HEK293T (cell line): ENCODE results near the gene CABLES2.

Experiments
- BHLHE40 ChIP-seq: fragments of 450-650 bp; IDR thresholded peaks from 2 replicates; pipeline ENCODE4 v1.6.1; 2016; ENCODE audit warnings: mild to moderate bottlenecking, moderate library complexity, borderline replicate concordance
- ELF4 ChIP-seq: fragments of 450-650 bp; IDR thresholded peaks from 2 replicates; pipeline ENCODE4 v1.6.1; 2017; ENCODE audit warnings: antibody characterized with exemption
- FOXA1 ChIP-seq: fragments of 450-650 bp; IDR thresholded peaks from 2 replicates; pipeline ENCODE4 v1.6.1; 2016; ENCODE audit warnings: mild to moderate bottlenecking
- FOXK2 ChIP-seq: fragments of 450-650 bp; IDR thresholded peaks from 2 replicates; pipeline ENCODE4 v1.6.1; 2016; ENCODE audit warnings: mild to moderate bottlenecking
- HDGF ChIP-seq: fragments of 450-650 bp; IDR thresholded peaks from 2 replicates; pipeline ENCODE4 v1.6.1; 2017; ENCODE audit warnings: antibody characterized with exemption, borderline replicate concordance
- L3MBTL2 ChIP-seq: fragments of 450-650 bp; conservative IDR thresholded peaks from 2 replicates; pipeline ENCODE4 v1.6.1; 2016; ENCODE audit warnings: mild to moderate bottlenecking
- ZNF384 ChIP-seq: fragments of 450-650 bp; IDR thresholded peaks from 2 replicates; pipeline ENCODE4 v1.6.1; 2016
- TF ChIP-seq, protein P1 (sequence below): fragments of 450-650 bp; IDR thresholded peaks from 2 replicates; pipeline ENCODE4 v1.6.1; 2016

DNA sequence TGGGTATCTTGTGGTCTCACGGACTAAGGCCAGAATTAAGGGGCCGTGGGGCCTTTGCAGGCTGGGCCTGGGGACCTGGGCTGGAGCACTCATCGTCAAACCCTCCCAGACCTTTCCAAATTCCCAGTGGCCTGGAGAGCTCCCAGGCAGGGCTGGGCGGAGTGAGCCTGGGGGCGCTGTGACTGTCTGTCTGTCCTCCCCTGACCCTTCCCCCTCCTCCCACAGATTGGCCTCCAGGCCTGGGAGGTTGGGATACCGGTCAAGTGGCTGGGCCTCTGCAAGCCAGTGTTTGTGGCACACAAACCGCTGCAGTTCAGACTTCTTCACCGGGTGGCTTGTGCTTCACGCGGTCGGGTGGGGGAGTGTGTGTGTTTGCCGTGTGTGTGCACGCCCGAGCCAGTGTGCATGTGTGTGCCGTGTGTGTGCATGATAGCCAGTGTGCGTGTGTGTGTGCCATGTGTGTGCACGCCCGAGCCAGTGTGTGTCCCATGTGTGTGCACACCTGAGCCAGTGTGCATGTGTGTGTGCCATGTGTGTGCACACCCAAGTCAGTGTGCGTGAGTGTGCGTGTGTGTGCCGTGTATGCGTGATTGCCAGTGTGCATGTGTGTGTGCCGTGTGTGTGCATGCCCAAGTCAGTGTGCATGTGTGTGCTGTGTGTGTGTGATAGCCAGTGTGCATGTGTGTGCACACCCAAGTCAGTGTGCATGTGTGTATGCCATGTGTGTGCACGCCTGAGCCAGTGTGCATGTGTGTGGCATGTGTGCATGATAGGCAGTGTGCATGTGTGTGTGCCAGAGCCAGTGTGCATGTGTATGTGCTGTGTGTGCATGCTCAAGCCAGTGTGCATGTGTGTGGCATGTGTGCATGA is 14.0 kb upstream of the CABLES2 start:
- TF ChIP-seq FOXK2 (no peak), HDGF (no peak), ELF4 (no peak), L3MBTL2 (no peak), FOXA1 (no peak), ZNF384 (no peak), BHLHE40 (no peak)
- TF ChIP-seq, protein P1, sequence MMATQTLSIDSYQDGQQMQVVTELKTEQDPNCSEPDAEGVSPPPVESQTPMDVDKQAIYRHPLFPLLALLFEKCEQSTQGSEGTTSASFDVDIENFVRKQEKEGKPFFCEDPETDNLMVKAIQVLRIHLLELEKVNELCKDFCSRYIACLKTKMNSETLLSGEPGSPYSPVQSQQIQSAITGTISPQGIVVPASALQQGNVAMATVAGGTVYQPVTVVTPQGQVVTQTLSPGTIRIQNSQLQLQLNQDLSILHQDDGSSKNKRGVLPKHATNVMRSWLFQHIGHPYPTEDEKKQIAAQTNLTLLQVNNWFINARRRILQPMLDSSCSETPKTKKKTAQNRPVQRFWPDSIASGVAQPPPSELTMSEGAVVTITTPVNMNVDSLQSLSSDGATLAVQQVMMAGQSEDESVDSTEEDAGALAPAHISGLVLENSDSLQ, result no peak
